GM10847 (cell line): Measurements from ENCODE around the gene USP6NL.

ENCODE experiments used
- POLR2A ChIP-seq: IDR thresholded peaks from 2 replicates; pipeline ENCODE4 v1.6.1; 2011; ENCODE audit not compliant: insufficient read length; ENCODE audit errors: extremely low read depth

The USP6NL gene

DNA sequence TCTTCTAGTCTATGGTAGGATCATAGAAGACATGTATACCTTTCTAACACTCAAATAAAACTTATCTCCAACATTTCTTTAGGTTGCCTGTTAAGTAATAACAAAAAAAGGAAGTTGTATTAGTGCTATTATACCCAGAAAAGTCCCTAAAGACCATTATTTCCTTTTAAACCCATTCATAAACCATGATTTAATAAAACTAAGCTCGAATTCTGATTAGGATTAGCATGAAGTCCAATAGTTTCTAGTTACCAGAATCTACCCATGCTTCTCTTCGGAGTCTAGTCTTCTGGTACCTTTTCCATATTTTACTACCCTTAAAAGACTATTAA, 62.7 kb downstream of the USP6NL start:
- TF ChIP-seq POLR2A: no peak

GRCh38 chr10:11548065-11548767, 63.2 kb downstream of the USP6NL start:
- no peak for TF ChIP-seq POLR2A

- TF ChIP-seq POLR2A: no peak
Observed at GRCh38 chr10:11546581-11546980, 64.9 kb downstream of the USP6NL start.

GRCh38 chr10:11541296-11541695, 70.2 kb downstream of the USP6NL start:
- TF ChIP-seq POLR2A: no peak

DNA sequence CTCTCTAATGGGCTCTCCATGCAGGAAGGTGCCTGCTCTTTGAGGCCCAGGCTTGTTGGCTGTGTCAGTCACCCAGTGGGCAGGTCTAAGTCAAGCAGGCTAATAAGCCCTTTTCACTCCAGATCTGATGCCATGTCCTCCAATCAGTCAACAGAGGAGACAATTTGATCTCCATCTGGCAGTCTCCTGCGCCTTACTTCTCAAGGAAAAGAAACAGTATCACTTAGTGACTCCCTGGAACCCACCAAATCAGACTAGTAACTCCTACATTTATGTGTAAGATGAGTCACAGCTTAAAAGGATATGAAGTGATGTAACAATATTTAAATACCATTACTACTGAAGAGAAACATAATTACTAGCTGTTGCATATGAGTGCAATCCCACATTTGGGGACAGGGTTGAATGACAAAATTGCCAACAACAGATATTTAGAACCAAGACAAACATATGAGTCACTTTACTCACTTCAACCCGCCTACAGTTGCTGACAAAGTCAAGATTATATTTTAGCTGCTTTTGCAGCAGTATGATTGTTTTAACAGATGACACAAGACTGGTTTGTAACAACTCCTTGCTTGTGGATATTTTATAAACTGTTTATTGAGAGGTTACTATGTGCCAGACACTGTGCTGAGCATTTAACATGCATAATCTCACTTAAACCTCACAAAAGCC, 72.1 kb downstream of the USP6NL start:
- TF ChIP-seq POLR2A: no peak

DNA sequence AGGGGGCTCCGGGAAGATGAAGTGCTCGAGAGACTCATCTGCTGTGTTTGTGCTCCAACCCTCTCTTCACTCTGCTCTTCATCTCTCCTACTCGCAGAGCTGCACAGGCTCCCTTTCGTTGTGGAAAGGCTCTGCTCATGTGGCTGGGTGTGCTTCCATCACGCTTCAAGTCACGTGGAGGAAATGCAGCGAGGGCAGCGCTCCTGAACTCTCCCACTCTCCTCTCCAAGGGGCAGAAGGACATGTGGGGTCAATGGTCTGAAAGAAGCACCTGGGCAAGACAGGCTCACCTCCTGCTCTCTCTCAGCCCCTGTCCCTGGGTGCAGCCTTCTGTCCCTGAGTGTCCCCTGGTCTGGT, 72.6 kb downstream of the USP6NL start:
- no peak for TF ChIP-seq POLR2A

DNA sequence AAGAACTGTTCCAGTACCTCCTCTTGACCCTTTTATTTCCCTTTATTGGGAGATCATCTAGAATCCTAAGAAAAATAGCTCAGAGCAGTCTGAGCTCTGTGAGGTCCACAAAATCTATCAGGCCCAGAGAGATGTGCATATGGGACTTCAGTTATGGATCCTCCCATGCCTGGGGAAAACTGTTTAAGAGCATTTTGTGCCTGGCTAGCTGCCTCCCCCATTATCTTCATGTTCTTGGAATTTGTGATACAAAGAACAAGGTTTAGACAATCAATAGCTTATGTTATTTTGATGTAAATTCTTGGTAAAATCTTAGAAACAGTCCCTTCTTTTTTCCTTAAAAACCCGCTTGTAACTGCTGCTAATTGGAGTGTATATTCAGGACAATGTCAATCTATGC, 75.2 kb downstream of the USP6NL start:
- no peak for TF ChIP-seq POLR2A

- TF ChIP-seq POLR2A: no peak
Observed at GRCh38 chr10:11535346-11535959, 76.0 kb downstream of the USP6NL start.

- TF ChIP-seq POLR2A: no peak
Observed at GRCh38 chr10:11533328-11533781, 78.1 kb downstream of the USP6NL start.

- TF ChIP-seq POLR2A: no peak
Observed at GRCh38 chr10:11532306-11532705, 79.1 kb downstream of the USP6NL start.

DNA sequence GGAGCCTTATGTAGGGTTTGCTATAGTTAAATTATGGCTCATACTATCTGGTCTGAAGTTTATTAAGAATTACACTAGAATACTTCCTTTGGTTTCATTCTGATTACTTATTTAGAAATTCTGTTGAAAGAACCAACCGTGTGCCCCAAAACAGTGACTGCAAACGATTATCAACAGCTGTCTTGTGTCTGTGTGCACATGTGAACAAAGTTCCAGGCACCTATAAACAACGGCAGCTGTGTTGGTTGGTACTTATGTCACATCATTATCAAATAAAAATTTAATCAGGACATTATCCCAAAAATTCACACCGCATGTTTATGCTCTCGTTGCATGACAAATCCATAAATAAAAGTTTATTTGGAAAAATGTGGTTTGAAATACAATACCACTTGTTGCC, 80.6 kb downstream of the USP6NL start:
- TF ChIP-seq POLR2A: no peak

DNA sequence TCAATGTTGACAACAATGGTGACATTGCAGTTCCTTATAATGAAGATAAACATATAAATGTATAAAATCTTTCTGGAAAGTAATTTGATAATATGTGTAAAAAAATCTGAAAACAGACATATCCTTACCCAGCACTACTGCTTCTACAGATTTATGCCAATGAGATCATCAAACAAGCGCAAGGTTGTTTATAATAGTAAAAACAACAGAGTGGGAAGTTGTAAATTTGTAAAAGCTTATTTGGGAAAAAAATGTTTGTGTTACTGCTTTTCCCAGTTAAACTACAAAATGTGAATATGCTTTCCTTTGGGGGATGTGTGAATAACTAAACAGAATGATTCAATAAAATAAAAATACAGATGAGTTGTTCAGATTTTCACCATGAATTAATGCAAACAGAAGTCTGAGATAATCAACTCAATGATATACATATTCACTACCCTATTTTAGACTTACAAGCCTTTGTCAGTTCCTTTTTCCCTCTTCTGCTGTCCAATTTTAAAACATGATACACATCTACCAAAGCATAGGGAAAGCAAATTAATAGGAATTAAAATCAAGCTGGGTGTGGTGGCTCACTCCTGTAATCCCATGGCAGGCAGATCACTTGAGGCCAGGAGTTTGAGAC, 82.1 kb downstream of the USP6NL start:
- TF ChIP-seq POLR2A: no peak

- no peak for TF ChIP-seq POLR2A
Observed at GRCh38 chr10:11528286-11528685, 83.2 kb downstream of the USP6NL start.

GRCh38 chr10:11527691-11528255, 83.7 kb downstream of the USP6NL start:
- no peak for TF ChIP-seq POLR2A

DNA sequence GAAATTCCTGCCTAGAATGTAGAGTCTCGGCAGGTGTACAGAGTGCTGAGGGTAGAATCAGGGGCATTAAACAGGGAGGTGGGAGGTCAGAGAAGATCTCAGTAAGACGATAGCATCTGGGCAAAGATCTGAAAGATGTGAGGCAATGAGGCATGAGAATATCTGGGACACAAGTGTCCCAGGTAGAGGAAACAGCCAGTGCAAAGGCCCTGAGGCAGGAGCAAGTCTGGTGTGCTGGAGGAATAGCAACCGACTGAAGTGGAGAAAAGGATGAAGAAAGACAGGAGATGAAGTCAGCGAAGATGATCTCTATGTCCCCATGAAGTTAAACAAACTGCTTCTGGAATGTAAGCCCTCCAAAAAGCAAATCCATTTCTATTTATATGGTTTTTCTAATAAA, 84.4 kb downstream of the USP6NL start:
- no peak for TF ChIP-seq POLR2A

- TF ChIP-seq POLR2A: no peak
Observed at GRCh38 chr10:11525503-11525902, 85.9 kb downstream of the USP6NL start.
